ENCODE data around the gene GPR161.
A peak's percentile ranks its signal among the peaks of the same experiment; 100 is the strongest.
"Not testable (repeated sequence)": the region's sequence is repeated elsewhere in the genome, so short reads cannot be mapped to it uniquely, and the experiment has no call there.

The GPR161 gene

DNA sequence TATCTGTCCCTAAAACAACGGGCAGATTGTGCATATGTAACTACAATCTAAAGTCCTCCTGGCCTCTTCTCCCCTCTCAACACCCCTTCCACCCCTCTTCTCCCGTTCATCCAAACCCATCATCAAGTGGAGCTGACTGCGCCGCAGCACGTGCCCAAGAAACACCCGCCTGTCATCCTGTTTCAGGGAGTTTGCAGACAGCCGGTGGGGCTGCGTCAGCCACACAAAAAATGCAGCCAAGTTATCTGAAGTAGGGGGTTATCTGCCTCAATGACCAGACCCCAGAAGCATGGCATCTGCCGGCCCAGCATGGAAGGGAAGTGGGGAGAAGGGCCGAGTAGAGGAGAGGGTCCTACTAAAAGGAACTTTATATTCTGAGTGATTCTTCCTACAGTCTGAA, 49.0 kb downstream of the GPR161 start:
- no peak for DNase-seq (ENCODE audit: low read depth in 2 of 2)

DNA sequence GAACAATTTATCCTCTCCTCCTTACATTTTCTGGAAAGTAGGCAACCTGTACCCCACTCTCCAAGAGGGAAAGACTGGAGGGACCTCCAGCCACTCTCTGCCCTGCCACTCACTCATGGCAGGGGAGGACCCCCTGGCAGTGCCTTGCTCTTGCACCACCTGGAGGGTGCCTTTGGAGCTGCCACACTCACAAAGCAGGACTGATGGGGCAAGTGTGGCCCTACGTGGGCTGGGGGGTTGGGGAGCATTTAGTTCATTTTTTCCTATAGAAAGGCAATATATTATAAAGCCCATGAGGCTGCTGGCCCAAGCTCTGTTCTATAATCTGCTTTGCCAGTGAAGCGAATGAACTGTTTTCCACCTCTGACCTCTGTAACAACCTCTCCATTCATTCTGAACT, 50.3 kb downstream of the GPR161 start:
- DNase-seq (ENCODE audit: low read depth in 2 of 2): no peak

DNA sequence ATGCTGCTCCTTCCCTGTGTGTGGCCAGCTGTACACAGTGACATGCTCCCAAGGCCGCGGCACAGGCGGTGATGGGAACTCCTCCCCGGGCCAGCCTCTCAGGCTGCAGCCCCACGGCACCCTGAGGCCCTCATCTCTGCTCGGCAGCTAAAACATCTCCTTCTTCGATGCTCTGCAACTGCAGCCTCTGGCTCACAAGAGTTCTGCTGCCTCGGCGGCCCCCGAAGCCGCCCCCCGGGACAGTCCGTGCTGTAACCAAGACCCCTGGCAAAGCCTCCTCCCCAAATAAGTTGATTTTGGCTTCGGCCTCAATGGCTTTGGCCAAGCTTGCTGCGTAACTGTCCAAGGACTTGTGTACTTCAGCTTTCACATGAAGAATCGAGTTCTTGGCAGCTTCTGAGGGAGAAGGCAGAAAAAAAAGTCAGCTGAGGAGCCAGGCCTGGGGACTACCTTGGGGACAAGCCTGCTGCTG, 51.3 kb downstream of the GPR161 start:
- no peak for DNase-seq (ENCODE audit: low read depth in 2 of 2)

- no peak for DNase-seq (ENCODE audit: low read depth in 2 of 2)
These were observed 52.1 kb downstream of the GPR161 start for GRCh38 chr1:168084396-168085231.

DNA sequence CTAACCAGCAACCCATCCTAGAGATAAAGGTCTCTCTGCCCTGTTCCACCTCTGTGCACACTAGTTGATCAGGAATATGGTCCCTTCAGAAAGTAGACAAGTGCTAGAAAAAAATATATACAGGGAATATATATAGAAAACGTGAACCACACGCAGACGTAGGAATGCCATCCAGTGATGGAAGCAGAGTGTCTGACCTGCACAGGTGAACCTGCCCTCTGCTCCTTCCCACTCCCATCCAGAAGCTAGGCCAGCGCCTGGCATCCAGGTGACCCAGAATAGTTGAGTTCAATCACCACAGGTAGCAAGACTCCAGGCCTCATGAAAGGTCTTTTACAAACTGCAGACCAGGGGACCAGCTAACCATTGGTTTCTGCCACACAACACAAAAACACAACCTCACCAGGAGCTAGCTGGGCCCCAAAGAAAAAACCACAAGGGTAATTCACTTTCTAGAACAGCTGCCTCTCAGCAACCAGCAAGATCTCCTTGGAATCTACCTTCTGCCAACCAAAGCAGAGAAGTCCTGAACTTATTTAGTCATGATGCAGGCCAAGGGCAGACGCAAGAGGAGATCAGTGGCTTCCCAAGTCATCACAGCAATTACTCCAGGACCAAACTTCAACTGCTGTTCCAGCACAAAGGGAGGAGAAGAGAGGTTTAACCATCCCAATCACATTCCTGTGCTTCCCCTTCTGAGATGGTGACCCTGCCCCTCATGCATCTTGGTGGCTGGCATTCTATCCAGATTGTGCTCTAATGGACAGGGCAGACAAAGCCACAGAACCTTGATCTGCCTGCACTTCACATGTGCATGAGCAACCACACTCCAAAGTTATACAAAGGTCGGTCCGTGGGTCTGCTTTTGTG, 53.0 kb downstream of the GPR161 start:
- no peak for DNase-seq (ENCODE audit: low read depth in 2 of 2)

DNA sequence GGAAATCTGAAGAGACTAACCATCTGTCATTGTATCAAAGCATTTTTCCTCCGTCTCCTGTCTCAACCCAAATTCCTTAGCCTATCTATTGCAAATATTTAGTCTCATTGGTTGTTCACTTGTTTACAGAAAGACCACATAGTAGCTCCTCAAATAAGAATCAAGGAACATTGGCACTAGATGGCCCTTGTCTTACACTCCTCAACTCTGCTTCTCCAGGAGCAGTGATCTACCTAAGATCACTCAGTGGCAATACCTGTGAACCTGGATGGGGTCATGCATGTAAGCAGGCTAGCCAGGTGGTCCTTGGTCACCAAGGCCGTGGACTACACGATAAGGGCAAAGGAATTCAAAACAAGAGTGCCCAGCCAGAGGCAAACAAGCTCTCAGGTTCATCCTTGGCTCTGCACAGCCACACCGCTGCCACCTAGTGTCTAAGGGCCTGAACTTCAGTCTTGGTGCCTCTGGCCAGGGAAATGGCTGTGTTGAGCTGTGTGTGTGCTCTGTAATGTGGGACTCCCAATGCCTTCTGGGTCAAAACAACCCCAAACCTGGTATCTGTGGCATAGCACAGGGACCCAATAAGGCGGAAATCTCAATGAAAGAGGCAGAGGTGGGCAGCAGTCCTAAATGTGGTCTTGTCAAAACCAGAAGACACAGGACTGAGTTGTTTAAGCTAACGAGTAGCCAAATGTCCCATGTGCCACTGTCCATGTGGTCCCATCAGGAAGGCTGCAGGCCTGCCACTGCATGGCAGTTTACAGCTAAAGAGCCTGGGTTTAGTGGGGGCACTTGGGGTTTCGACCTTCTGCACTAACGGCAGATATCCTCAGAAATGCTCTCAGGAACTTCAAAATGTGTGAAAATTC, 54.5 kb downstream of the GPR161 start:
- DNase-seq (ENCODE audit: low read depth in 2 of 2): peak; percentile 42

DNA sequence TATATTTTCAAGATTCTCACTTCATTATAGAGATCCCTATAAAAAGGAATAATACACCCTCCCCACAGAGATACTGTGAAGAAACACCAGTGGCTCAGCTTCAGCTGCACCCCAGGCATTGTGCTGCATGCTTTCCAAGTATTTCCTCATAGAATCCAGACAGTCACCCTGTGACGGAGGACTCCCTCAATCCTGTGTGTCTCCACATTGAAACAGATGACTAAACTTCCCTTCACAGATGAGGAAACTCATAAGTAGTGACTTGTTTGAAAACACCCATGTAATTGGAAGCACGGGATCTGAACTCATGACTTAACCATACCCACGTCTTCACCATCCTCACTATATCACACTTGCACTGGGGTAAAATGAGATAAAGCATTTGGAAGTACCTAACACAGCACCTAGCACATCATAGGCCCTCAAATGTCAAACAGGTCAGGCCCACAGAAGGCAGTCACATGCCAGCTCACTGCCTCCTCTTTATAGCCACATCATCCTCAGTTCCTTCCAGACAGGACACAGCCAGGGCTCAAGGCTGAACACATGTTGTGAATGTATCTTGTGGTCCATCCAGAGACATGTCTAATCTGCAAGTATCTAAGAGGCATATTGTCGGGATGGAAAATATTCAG, 55.2 kb downstream of the GPR161 start:
- DNase-seq (ENCODE audit: low read depth in 2 of 2): peak; percentile 40 to 44

GRCh38 chr1:168079761-168080160, 57.0 kb downstream of the GPR161 start:
- peak; percentile 29 to 32 for DNase-seq (ENCODE audit: low read depth in 2 of 2)

DNA sequence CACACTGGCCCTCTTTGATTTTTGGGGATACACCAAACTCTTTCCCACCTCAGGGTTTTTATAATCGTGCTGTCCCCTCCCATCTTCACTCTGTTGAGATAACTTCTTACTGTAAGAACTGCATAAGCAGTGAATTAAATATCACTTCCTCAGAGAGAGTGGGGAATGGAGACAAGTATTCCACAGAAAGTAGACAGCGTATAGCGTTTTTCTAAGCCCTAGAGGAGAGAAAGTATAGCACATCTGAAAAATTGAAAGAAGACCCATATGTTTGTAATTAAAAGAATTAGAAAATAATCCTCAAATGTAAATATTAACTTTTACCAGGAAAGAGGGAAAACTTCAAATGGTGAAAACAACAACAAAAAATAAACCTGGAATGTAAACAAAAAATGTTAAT, 67.3 kb downstream of the GPR161 start:
- no peak for DNase-seq (ENCODE audit: low read depth in 2 of 2)

DNA sequence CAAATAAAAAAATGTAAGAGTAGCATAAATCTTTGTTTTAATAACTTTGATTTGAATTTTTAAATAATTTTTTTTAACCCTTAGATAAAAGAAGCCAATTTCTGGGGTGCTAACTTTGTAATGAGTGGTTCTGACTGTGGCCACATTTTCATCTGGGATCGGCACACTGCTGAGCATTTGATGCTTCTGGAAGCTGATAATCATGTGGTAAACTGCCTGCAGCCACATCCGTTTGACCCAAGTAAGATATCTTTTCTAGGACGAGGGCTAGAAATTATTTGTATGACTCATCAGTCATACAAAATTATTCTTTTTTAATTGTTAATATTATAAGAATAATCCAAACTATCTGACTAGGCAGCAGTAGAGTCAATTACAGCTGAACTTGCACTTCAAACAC, 71.2 kb downstream of the GPR161 start:
- DNase-seq (ENCODE audit: low read depth in 2 of 2): no peak

DNA sequence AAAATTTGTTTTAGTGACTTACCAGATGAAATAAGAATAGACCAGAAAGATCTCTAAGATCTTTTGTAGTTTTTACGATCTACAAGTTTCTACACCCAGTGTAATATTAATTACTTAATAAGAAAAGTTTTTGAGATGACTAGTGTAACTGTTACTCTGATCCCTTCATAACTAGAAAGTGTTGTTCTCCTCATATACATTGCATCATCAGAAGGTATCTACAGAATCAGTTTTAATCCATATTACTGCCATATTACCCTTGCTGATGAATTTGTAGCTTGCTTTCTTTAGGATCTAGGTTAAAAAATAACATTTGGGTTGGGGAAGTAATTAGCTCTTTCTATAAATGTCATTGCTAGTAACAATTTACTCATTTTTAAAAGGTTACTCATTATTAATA, 72.5 kb downstream of the GPR161 start:
- no peak for DNase-seq (ENCODE audit: low read depth in 2 of 2)

DNA sequence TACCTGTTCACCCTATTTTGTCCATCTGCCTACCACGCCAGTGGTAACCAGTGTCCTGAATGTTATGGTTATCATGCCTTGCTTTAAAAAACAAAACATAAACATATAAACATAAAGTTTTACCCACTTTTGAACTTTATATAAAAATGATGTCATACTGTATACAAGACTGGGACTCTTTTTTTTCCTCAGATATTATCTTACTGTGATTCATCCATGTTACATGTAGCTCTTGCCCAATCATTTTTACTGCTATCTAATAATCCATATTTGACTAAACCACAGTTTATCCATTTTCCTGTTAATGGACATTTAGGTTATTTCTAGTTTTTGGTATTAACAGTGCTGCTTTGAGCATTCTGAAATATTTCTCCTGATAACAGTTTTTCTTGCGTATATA, 78.8 kb downstream of the GPR161 start:
- no peak for DNase-seq (ENCODE audit: low read depth in 2 of 2)

DNA sequence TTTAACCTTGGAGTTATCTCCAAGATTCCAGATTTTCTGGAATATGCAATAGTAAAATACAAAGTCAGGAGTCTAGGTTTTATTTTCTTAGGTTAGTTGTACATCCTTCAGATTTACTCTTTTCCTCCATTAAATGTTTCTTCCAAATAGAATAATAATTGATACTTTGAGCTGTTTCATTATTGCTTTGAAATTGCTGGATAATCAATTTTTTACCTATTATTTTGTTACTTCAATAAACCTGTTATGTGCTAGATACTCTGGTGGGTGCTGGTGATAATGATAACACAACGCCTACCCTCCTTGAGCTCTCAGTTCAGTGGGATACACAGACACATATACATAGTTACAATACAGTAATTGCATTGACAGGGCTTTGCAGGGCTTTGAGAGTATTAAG, 79.4 kb downstream of the GPR161 start:
- DNase-seq (ENCODE audit: low read depth in 2 of 2): no peak

DNA sequence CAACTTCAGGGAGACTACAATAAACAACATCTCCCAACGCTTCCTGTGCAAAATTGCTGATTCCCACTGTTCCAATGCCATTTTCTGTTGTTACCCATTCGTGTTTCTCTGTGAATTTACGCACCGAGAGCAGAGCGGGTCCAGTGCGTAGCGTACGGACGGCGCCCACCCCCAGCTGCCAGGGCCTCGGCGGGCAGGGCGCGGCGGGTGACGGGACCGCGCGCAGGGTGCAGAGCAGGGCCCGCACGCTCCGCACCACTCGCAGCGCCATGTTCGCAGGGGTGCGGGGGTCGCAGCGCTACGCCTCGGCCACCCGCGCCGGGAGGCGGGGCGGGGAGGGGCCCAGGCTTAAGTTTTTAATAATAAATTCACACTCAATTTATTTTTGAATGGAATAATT, 80.6 kb downstream of the GPR161 start:
- not testable (repeated sequence) for DNase-seq (ENCODE audit: low read depth in 2 of 2)

- no peak for DNase-seq (ENCODE audit: low read depth in 2 of 2)
These were observed 82.6 kb downstream of the GPR161 start for GRCh38 chr1:168054117-168054516.

GRCh38 chr1:168053681-168054080, 83.0 kb downstream of the GPR161 start:
- no peak for DNase-seq (ENCODE audit: low read depth in 2 of 2)

DNA sequence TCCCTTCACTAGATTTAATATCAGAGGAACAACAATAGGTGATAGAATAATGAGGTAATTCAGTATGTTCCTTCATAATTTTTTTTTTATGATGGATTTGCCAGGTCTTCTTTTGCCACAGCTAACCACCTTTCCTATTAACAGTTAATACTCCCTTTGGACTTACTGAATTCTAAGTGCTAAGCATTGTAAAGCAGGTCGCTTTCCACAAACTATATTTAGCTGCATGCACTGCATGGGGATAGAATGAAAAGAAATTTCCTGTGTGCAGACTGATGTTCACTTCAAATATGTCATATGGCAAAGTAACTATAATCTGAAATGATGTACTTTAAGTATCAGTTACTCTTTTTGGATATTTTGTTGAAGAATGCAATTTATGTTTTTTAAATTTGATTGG, 85.8 kb downstream of the GPR161 start:
- DNase-seq (ENCODE audit: low read depth in 2 of 2): no peak

DNA sequence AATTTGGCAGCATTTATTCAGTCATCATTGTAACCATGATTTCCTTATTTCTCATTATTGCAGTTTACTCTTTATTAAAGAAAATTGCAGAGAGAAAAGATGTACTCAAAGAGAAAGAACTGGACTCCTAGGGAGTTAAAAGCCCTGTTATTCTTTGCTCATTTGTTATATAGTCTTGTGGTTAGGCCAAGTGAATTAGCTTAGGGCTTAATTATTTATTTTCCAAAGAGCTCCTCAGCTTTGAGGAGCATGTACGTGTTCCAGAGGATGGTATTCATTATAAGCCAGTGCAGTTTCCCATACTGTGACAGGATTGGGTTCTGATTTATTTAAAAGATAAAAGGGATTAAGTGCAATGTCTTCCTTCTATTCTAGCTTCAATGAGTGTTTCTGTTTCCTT, 86.4 kb downstream of the GPR161 start:
- DNase-seq (ENCODE audit: low read depth in 2 of 2): no peak

GRCh38 chr1:168045311-168045710, 91.4 kb downstream of the GPR161 start:
- no peak for DNase-seq (ENCODE audit: low read depth in 2 of 2)

GRCh38 chr1:168042362-168042761, 94.4 kb downstream of the GPR161 start:
- DNase-seq (ENCODE audit: low read depth in 2 of 2): no peak

- DNase-seq (ENCODE audit: low read depth in 2 of 2): no peak
These were observed 101.4 kb downstream of the GPR161 start for GRCh38 chr1:168035345-168035744.
